Gastrocnemius medialis (tissue), 4 donors: Measurements from ENCODE around the gene NUDCD3.

Experiments used
- POLR2A ChIP-seq, 2 donors: fragments of 450-650 bp; IDR thresholded peaks; one replicate each; pipeline ENCODE4 v1.6.1; 2017; ENCODE audit warnings: antibody characterized with exemption in 2 of 2, mild to moderate bottlenecking in 2 of 2, moderate library complexity in 2 of 2
- TF ChIP-seq, protein P1 (sequence below), 5 experiments: fragments of 450-650 bp in 3 of 5; fragments of 200-600 bp in 2 of 5; sonication (generic) in 2 of 5; IDR thresholded peaks in 4 of 5; conservative IDR thresholded peaks in 1 of 5; 1 replicate in 4 of 5; 2 replicates in 1 of 5; pipeline ENCODE4 v1.5.1; 2016 to 2019; ENCODE audit warnings: antibody characterized with exemption in 5 of 5, mild to moderate bottlenecking in 3 of 5, moderate library complexity in 3 of 5

DNA sequence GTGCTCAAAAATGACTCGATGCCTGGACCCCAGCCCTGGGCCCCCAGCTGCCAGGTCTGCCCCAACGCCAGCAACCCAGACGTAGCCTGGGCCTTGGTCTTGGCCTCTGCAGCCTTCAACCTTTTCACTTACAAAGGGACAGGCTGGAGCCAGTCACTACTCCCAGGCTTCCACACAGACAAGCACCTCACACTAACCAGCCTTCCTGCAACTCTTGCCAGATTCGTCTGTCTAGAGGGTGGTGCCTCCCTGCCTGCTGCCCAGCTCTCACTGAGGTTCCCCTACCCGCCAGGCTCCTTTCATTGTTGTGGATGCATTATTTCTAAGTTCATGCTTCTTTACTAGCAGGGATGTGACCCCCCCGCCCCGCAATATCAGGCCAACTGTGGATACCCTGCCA is 56.3 kb downstream of the NUDCD3 start:
- TF ChIP-seq, protein P1, sequence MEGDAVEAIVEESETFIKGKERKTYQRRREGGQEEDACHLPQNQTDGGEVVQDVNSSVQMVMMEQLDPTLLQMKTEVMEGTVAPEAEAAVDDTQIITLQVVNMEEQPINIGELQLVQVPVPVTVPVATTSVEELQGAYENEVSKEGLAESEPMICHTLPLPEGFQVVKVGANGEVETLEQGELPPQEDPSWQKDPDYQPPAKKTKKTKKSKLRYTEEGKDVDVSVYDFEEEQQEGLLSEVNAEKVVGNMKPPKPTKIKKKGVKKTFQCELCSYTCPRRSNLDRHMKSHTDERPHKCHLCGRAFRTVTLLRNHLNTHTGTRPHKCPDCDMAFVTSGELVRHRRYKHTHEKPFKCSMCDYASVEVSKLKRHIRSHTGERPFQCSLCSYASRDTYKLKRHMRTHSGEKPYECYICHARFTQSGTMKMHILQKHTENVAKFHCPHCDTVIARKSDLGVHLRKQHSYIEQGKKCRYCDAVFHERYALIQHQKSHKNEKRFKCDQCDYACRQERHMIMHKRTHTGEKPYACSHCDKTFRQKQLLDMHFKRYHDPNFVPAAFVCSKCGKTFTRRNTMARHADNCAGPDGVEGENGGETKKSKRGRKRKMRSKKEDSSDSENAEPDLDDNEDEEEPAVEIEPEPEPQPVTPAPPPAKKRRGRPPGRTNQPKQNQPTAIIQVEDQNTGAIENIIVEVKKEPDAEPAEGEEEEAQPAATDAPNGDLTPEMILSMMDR (IDR thresholded peaks at IDR 0.05 in 4 of 5, conservative IDR thresholded peaks at IDR 0.05 in 1 of 5) = no peak
- TF ChIP-seq POLR2A (IDR thresholded peaks at IDR 0.05) = no peak
